HG02870 (cell line): ENCODE results near the gene MYH11.
"Not testable (repeated sequence)": the region's sequence is repeated elsewhere in the genome, so short reads cannot be mapped to it uniquely, and the experiment has no call there.

ENCODE experiments used
- ATAC-seq: cut with Tn5 transposase; IDR thresholded peaks from one replicate; pipeline ENCODE4 v1.9.1; 2021; ENCODE audit warnings: mild to moderate bottlenecking, moderate library complexity; ENCODE audit not compliant: unreplicated experiment

MYH11 gene

GRCh38 chr16:15846510-15846909 lies 10.3 kb downstream of the MYH11 start:
- no peak for ATAC-seq

DNA sequence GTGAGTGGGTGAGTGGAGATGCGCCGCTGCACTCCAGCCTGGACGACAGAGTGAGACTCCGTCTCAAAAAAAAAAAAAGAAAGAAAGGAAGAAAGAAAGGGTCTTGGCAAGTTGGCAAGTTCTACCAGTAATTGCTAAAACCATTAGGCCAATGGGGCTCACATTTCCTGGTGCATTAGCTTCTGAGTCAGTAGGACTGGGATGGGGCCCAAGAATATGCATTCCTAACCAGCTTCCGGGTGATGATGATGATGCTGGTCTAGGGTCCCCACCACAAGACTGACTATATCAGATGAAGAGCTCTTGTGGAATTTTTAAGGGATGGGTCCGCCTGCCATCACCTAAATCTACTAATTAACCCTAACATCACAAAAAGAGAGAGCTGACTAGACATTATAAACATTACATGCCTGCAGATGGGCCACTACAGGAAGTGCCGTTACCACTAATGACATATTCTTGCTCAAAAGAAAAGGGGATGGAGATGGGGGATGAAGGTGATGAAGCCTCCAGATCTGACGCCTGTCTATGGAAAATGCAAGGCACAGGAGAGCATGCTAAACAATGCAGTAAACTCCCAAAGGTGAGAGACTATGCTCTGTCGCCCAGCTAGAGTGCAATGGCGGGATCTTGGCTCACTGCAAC lies 13.1 kb downstream of the MYH11 start:
- ATAC-seq: no peak

DNA sequence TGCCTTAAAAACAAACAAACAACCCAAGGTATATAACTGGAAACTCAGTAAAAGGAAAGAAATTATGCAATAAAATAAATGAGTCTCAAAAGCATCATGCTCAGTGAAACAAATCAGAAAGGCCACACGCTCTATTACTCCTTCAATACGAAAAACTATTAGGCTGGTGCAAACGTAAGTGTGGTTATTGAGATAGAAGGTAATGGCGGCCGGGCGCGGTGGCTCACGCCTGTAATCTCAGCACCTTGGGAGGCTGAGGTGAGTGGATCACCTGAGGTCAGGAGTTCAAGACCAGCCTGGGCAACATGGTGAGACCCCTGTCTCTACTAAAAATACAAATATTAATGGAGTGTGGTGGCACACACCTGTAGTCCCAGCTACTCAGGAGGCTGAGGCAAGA lies 17.6 kb downstream of the MYH11 start:
- not testable (repeated sequence) for ATAC-seq

- no peak for ATAC-seq
Observed at GRCh38 chr16:15837761-15838160, 19.1 kb downstream of the MYH11 start.

DNA sequence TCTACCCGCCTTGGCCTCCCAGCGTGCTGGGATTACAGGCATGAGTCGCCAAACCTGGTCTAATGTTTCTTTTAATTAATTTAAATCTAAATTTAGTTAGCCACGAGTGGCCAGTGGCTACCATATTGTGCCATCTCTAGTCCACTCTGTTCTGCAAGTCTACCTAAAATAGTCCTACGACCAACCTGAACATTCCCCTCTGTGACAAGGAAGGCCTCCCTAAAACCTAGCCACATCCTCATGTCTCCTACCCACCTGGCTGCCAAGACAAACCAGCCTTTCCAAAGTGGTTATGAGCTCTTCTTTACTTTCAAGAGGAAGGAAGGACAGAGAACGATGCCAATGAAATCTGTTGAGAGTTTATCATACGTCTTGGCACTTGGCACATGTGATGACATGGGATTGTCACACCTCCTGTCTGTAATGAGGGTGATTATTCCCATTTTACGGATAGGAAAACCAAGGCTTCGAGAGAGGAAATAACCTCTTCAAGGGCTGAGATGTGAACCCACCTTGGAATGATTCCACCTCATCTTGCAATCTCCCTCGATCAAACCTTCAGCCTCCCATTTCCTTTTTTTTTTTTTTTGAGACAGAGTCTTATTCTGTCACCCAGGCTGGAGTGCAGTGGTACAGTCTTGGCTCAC lies 19.7 kb downstream of the MYH11 start:
- no peak for ATAC-seq

DNA sequence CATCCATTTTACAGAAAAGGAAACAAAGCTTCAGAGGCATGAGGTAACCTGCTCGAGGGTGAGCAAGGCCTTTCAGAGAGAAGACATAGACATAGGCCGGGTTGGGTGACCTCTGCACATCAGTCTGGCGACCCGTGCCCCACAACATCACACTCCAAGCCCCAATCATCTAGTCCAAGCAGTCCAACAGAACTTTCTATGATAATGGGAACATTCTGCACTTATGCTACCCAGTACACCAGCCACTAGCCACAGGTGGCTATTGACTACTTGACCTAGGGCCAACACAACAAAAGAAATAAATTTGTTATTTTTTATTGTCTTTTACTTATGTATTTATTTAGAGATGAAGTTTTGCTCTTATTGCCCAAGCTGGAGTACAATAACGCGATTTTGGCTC lies 20.8 kb downstream of the MYH11 start:
- no peak for ATAC-seq

DNA sequence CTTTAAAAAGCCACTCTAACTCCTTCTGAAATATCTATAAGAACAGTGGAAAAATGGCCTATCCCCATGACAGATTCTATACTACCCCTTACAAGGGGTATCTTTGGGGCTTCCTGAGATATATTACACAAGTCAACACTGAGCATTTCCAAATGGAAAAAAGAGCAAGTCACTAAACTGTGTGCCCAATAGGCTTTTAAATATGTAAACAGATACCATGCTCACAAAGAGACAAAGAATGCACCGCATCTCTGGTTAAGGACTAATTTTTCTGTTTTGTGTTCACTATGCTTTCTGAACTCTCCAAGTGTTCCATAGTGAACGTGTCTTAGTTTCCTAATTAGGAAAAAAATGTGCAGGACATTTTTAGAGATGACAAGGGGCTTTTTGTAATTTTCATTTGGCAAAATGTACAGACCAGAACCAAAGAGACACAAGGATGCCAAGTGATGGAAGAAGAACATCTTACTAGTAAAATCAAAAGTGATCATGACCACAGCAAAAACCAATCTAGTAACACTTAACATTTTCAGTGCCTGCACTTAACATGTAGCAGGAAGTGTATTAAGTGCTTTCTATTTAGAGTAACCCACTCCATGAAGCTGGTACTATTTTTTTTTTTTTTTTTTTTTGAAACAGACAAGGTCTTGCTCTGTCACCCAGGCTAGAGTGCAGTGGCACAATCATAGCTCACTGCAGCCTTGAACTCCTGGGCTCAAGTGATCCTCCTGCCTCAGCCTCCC lies 21.5 kb downstream of the MYH11 start:
- no peak for ATAC-seq

GRCh38 chr16:15834502-15834901 lies 22.3 kb downstream of the MYH11 start:
- no peak for ATAC-seq

DNA sequence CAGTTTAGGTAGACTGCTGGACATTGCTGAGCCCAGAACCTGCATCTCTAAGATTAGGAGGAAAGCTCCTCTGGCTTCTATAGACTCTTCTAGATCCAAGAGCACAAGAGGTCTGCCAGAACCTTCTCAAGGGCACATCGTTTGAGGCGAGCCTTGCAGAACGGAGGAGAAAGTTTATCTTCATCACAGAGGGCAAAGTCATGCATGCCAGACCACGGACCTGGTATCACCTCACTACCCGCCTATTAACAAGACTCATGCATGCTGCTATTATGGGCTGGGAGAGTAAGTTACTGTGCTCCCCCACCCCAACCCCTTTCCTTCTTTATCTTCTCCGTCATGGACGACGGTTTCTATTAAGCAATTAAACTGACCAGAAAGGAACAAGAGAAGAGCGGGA lies 23.3 kb downstream of the MYH11 start:
- no peak for ATAC-seq

DNA sequence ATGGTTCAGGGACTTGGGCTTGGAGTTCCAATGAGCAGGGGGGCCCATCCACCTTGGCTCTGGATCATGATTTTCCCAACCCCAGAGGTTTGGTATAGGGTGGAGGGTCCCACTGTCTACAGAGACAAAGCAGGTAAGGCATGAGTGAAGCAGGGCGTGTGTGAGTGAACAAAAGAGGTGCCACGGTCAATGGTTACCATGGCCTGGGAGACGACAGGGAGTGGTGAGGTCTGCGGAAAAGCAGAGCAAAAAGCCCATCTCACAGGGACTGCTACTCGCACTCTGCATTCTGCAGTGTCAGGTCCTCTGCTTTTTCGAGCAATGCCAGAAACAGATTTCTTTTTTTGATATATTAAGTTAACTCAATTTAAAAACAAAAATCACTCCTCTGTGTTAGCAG lies 24.6 kb downstream of the MYH11 start:
- ATAC-seq: no peak

- ATAC-seq: no peak
Observed at GRCh38 chr16:15830832-15831451, 25.9 kb downstream of the MYH11 start.

DNA sequence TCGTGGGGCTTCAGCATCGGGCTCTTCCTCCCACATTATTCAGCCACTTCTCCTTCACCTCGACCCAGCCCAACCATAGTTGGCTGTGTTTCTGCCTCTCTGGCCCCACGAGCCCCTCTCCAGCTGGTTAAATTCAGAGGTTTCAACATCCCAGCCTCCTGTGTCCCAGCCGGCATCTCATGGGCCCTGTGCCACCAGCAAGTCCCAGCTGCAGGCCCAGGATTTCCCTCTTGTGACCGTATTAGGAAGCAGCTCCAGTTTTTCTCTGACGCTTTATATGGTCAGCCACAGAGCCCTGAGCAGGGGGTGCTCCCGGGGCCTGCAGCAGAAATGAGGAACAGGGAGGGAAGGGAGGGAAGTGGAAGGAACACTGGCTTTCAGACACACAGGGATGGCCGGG lies 27.4 kb downstream of the MYH11 start:
- ATAC-seq: no peak

GRCh38 chr16:15827709-15828343 lies 29.0 kb downstream of the MYH11 start:
- ATAC-seq: no peak

DNA sequence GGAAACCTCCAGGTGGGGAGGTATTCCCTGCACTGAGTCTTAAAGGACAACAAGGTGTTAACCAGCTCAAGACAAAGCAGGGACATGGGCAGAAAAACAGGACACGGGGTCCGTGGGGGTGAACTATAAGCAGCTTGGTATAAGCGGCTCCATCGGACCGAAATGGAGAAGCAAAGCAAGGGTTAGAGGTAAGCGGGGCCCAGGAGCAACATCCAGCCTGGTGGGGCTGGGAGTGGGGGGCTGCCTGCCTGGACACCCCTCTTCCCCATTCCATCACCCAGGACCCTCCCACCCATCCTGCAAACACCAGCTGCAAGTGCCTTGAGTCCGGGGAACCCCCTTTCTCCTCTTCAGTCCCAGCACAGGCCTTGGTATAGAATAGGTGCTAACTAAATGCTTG lies 29.5 kb downstream of the MYH11 start:
- no peak for ATAC-seq

DNA sequence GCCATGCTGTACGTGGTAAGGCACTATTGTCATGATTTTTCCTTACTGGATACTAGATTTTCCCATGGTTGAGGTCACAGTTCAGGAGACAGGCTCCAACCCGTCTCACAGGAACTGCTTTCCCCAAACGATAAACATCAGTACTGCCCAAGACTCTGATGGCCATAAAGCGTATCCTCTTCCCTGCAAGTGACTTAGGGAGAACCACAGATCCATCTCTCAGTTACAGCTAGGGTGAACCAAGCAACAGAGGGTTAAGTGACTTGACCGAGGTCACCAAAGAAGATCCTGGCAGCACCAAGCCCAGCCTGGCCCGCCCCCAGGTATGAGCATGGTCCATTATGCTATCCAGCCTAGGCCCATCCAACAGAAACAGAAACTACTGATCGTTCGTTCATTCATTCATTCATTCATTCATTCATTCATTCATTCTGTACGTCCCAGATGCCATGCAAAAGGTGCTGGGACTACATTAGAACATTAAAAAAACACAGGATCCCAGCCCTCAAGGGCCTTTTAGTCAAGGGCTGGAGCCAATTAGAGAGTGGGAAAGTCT lies 31.0 kb downstream of the MYH11 start:
- no peak for ATAC-seq

- ATAC-seq: no peak
Observed at GRCh38 chr16:15822957-15823356, 33.9 kb downstream of the MYH11 start.

- ATAC-seq: no peak
Observed at GRCh38 chr16:15820837-15821236, 36.0 kb downstream of the MYH11 start.

- ATAC-seq: no peak
Observed at GRCh38 chr16:15819046-15819445, 37.8 kb downstream of the MYH11 start.

GRCh38 chr16:15817446-15817845 lies 39.4 kb downstream of the MYH11 start:
- no peak for ATAC-seq

DNA sequence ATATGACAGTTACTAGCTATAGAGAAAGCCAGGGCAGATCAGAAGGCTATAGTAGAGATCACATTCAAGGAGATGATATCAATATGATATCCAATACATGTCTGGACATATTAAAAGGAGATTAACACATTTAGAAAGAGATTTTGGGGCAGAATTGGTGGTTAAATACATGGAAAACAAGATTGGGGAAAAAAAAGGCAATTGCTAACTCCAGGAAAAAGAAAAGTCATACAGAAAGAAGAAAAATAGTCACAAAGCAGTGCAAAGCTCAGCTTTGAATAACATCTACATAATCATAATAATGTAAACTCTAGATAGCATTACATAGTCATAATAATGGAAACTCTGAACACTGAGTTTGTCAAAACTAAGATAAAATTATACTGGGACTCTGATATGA lies 40.6 kb downstream of the MYH11 start:
- no peak for ATAC-seq

- ATAC-seq: not testable (repeated sequence)
Observed at GRCh38 chr16:15812401-15812750, 44.5 kb downstream of the MYH11 start.
